SJCRH30 (cell line): ENCODE results near the gene MRPS30. TPM values are rescaled to one million over a fixed set of nuclear protein-coding genes. Genes with fewer than 3 reads are reported as not detected.

ENCODE experiments used
- DNase-seq, 2 experiments: peaks; one replicate each; pipeline ENCODE4 v3.0.0-alpha.2; 2015 to 2020
- H3K27ac ChIP-seq: fragments of 250-450 bp; sonication (Bioruptor Pico); 2 replicates; pipeline ENCODE4 v1.5.1; 2020; ENCODE audit warnings: mild to moderate bottlenecking, moderate library complexity
- H3K27me3 ChIP-seq: fragments of 250-450 bp; sonication (Bioruptor Pico); 2 replicates; pipeline ENCODE4 v1.5.1; 2020; ENCODE audit warnings: mild to moderate bottlenecking, moderate library complexity
- H3K36me3 ChIP-seq: fragments of 250-450 bp; sonication (Bioruptor Pico); 2 replicates; pipeline ENCODE4 v1.5.1; 2020; ENCODE audit warnings: mild to moderate bottlenecking, moderate library complexity
- H3K4me1 ChIP-seq: fragments of 250-450 bp; sonication (Bioruptor Pico); 2 replicates; pipeline ENCODE4 v1.5.1; 2020; ENCODE audit warnings: mild to moderate bottlenecking, moderate library complexity
- H3K4me3 ChIP-seq: fragments of 250-450 bp; sonication (Bioruptor Pico); 2 replicates; pipeline ENCODE4 v1.5.1; 2020; ENCODE audit warnings: mild to moderate bottlenecking, moderate library complexity
- H3K9me3 ChIP-seq: fragments of 250-450 bp; sonication (Bioruptor Pico); replicated peaks from 2 replicates; pipeline ENCODE4 v1.5.1; 2020; ENCODE audit warnings: mild to moderate bottlenecking, moderate library complexity
- total RNA-seq: library from RNA; depleted of rRNA; stranded (reverse); fragments of >200 nt; shearing (Covaris generic); gene quantifications from 2 replicates; pipeline ENCODE4 v1.2.3, GENCODE V29; 2014

The MRPS30 gene
- total RNA-seq, 1 experiment from 2014 or later, result 102 TPM

- Histone ChIP-seq H3K9me3 (no peaks in the 10 kb centered on the region), H3K36me3 (no peaks in the 10 kb centered on the region), H3K4me1 (no peaks in the 10 kb centered on the region), H3K27me3 (no peaks in the 10 kb centered on the region), H3K27ac (no peak overlapping the region), H3K4me3 (no peak overlapping the region)
- DNase-seq, result no peak
Observed at GRCh38 chr5:44842496-44843282, 33.9 kb downstream of the MRPS30 start.

DNA sequence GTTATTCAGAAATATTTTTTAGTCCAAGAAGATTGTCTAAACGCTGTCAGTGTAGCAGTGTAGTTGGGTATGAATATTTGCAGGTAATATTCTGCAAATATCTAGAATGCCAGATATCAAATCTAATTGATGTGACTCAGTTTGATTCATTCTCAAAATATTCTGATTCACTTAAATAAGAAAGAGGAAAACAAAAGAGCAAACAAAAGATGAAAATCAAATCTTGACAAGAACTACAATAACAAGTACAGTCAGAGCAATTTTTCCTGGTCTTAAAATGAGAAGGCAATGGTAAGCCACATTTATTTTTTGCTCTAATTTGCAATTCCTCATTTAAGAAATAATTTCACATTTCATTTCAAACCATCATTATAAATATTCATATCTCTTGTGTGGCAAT, 36.0 kb downstream of the MRPS30 start:
- Histone ChIP-seq H3K4me3 (no peak overlapping the region), H3K36me3 (no peaks in the 10 kb centered on the region), H3K4me1 (no peaks in the 10 kb centered on the region), H3K9me3 (no peaks in the 10 kb centered on the region), H3K27ac (no peak overlapping the region), H3K27me3 (no peaks in the 10 kb centered on the region)
- no peak for DNase-seq

DNA sequence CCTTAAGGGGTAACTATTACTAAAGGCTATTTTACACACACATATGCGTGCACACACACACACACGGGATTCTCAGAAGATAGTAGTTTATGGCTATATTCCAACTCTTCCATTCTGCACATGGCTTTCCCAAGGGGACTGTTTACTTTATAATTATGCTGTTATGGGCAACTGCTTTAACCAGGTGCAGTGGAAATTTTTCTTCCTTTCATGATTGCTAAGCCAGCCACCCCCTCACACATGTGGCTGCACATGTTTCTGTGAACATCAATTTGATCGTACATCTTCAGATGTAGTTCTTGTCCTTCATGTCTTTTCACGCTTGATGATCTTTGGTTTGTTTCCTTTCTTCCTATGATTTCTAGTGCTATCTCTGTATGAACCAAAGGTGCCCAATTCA, 37.0 kb downstream of the MRPS30 start:
- no peak overlapping the region for H3K4me3 ChIP-seq
- no peaks in the 10 kb centered on the region for H3K9me3 ChIP-seq
- no peaks in the 10 kb centered on the region for H3K4me1 ChIP-seq
- H3K27me3 ChIP-seq, result no peaks in the 10 kb centered on the region
- no peak for DNase-seq
- no peaks in the 10 kb centered on the region for H3K36me3 ChIP-seq
- H3K27ac ChIP-seq, result no peak overlapping the region

- H3K36me3 ChIP-seq, result no peaks in the 10 kb centered on the region
- H3K4me3 ChIP-seq, result no peak overlapping the region
- H3K9me3 ChIP-seq, result no peaks in the 10 kb centered on the region
- no peaks in the 10 kb centered on the region for H3K27me3 ChIP-seq
- DNase-seq, result no peak
- H3K4me1 ChIP-seq, result no peaks in the 10 kb centered on the region
- no peak overlapping the region for H3K27ac ChIP-seq
Observed at GRCh38 chr5:44847206-44847852, 38.6 kb downstream of the MRPS30 start.

DNA sequence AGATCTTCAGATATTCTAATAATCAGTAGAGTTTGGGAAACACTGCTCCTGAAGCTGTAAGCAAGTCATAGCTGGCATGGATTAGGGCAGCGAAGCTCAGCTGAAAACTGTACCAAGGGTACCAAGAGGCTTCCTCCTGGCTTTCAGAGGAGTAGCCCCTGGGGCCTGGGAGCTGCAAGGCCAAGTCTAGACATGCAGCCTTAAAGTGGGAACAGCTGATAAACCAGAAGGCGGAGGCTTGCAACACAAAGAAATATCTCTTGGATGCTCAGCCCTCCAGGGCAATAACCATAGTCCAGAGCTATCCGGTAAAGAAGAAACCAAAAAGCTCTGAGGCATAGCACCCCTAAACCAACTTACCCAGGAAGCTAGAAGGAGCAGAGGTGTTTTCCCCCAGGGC, 51.5 kb downstream of the MRPS30 start:
- Histone ChIP-seq H3K27me3 (no peaks in the 10 kb centered on the region), H3K4me1 (no peaks in the 10 kb centered on the region), H3K27ac (no peak overlapping the region), H3K9me3 (no peaks in the 10 kb centered on the region), H3K36me3 (no peaks in the 10 kb centered on the region), H3K4me3 (no peak overlapping the region)
- peak; percentile 22 to 42 for DNase-seq

DNA sequence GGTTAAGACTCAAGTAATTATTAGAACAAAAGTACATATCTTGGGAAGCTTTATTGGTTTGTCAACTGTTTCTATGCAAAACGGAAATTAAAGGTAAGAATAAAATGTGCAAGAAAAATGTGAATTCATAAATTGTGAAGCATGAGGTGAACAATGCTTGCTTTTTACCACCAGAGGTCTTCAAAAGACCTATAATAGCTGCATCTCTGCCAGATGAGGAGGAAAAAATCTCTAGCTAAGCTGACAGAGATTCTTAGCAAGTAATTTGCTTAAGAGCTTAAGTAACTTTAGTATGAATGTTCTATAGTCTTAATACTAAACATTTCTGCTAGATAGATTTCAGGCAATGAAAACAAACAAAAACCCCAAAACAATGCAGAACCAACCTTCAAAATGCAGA, 54.1 kb downstream of the MRPS30 start:
- Histone ChIP-seq H3K4me3 (no peak overlapping the region), H3K27me3 (no peaks in the 10 kb centered on the region), H3K9me3 (no peaks in the 10 kb centered on the region), H3K27ac (no peak overlapping the region), H3K4me1 (no peaks in the 10 kb centered on the region), H3K36me3 (no peaks in the 10 kb centered on the region)
- DNase-seq, result peak in 1 of 2 experiments; percentile 9
